NT2/D1 (cell line): Measurements from ENCODE around the gene P2RX7.

Source experiments
- YY1 ChIP-seq: IDR thresholded peaks from 2 replicates; pipeline ENCODE4 v1.6.1; 2011; ENCODE audit not compliant: insufficient read length, insufficient read depth
- ZNF274 ChIP-seq: IDR thresholded peaks from 2 replicates; pipeline ENCODE4 v1.6.1; 2011; ENCODE audit warnings: mild to moderate bottlenecking, low read depth, low read length

- TF ChIP-seq ZNF274: no peak
- TF ChIP-seq YY1: no peak
Measured at GRCh38 chr12:121112496-121112895, 20.2 kb upstream of the P2RX7 start.
